Spleen (tissue), 11 donors: ENCODE data around the gene GRIK4. TPM values are rescaled to one million over a fixed set of nuclear protein-coding genes. Genes with fewer than 3 reads are reported as not detected.

ENCODE experiments used
- DNase-seq: peaks from one replicate; pipeline ENCODE4 v3.0.0-alpha.2; 2020
- H3K27ac ChIP-seq, 8 donors: fragments of 200-600 bp; sonication (generic) in 7 of 8; 1 replicate in 4 of 8; 2 replicates in 4 of 8; pipeline versions ENCODE4 v1.5.0 to v1.8.0; 2016 to 2021; ENCODE audit warnings: inconsistent platforms in 4 of 8, mild to moderate bottlenecking in 4 of 8, moderate library complexity in 1 of 8
- H3K27me3 ChIP-seq, 7 donors: fragments of 200-600 bp; sonication (generic) in 6 of 7; replicated peaks in 1 of 7; 1 replicate in 4 of 7; 2 replicates in 3 of 7; pipeline versions ENCODE4 v1.5.0 to v1.8.0; 2016 to 2021; ENCODE audit warnings: inconsistent platforms in 3 of 7, mild to moderate bottlenecking in 1 of 7
- H3K36me3 ChIP-seq, 6 donors: fragments of 200-600 bp; sonication (generic) in 5 of 6; 1 replicate in 4 of 6; 2 replicates in 2 of 6; pipeline versions ENCODE4 v1.5.0 to v1.8.0; 2016 to 2021; ENCODE audit warnings: inconsistent platforms in 2 of 6
- H3K4me1 ChIP-seq, 6 donors: fragments of 200-600 bp; sonication (generic) in 5 of 6; 1 replicate in 3 of 6; 2 replicates in 3 of 6; pipeline versions ENCODE4 v1.5.0 to v1.8.0; 2016 to 2021; ENCODE audit warnings: inconsistent platforms in 3 of 6
- H3K4me3 ChIP-seq, 8 donors: fragments of 200-600 bp; sonication (generic) in 7 of 8; 1 replicate in 4 of 8; 2 replicates in 4 of 8; pipeline versions ENCODE4 v1.5.0 to v1.8.0; 2016 to 2021; ENCODE audit warnings: inconsistent platforms in 4 of 8, mild to moderate bottlenecking in 4 of 8, moderate library complexity in 2 of 8
- H3K9me3 ChIP-seq, 8 donors: fragments of 200-600 bp; sonication (generic) in 7 of 8; 1 replicate in 4 of 8; 2 replicates in 4 of 8; pipeline versions ENCODE4 v1.5.0 to v1.8.0; 2016 to 2021; ENCODE audit warnings: inconsistent platforms in 4 of 8
- POLR2A ChIP-seq, 3 donors: fragments of 450-650 bp; IDR thresholded peaks; one replicate each; pipeline ENCODE4 v1.5.1; 2017; ENCODE audit warnings: antibody characterized with exemption in 3 of 3, mild to moderate bottlenecking in 1 of 3
- POLR2AphosphoS5 ChIP-seq, 3 donors: sonication (generic); formaldehyde crosslinking; IDR thresholded peaks; one replicate each; pipeline ENCODE4 v1.5.1; 2017; ENCODE audit warnings: antibody characterized with exemption in 3 of 3
- WGBS, 5 donors: extraction: QIAGEN DNeasy Blood & Tissue Kit in 3 of 5; methylation state at CpG; one replicate each; pipeline versions ENCODE4 v1.1.5 to v1.1.7; 2013 to 2018; 5-methylcytosine and 5-hydroxymethylcytosine counted together
- intact Hi-C: fragments of 100-400 bp; cut with DNase I; formaldehyde crosslinking; loops from one replicate; pipeline ENCODE4 v1.15.0; 2023; ENCODE audit warnings: low total_unique reads
- polyA plus RNA-seq, 3 donors: library from polyadenylated mRNA; stranded (reverse); fragments of 200-250 nt; gene quantifications; one replicate each; pipeline ENCODE4 v1.2.1, GENCODE V29; 2013
- total RNA-seq, 7 donors: library from RNA; depleted of rRNA in 3 of 7; stranded (reverse); fragments of >200 nt in 3 of 7; fragmentation: NEBNext Ultra II Directional in 4 of 7; extraction: Animal tissue kit (Norgen Biotek cat#: 25700) in 4 of 7; gene quantifications; one replicate each; pipeline versions ENCODE4 v1.1.0 to v1.2.1, GENCODE V29; 2016 to 2021
- TF ChIP-seq, protein P1 (sequence below), 11 experiments: fragments of 200-600 bp in 7 of 11; fragments of 450-650 bp in 4 of 11; sonication (generic) in 4 of 11; IDR thresholded peaks in 8 of 11; conservative IDR thresholded peaks in 3 of 11; 1 replicate in 7 of 11; 2 replicates in 4 of 11; pipeline versions ENCODE4 v1.4.0 to v1.8.0; 2016 to 2021; ENCODE audit warnings: antibody characterized with exemption in 11 of 11, inconsistent platforms in 4 of 11, mild to moderate bottlenecking in 1 of 11
- donor health status: healthy with polysubstance abuse.
- donor health status: DM: no; HTN: no; CAD: no; lungs with moderate emphysema.
- donor health status: DM: no; HTN: no; CAD: no.
- donor health status: Bipolar disorder and iron deficiency.
- donor health status: healthy.
- donor health status: DM: no; HTN: no; CAD: no.
- donor health status: DM: yes; HTN: yes; CAD: no.

GRIK4 gene
- total and polyA plus RNA-seq, 10 donors: 0.04 to 2.4 (median 0.59) TPM

DNA sequence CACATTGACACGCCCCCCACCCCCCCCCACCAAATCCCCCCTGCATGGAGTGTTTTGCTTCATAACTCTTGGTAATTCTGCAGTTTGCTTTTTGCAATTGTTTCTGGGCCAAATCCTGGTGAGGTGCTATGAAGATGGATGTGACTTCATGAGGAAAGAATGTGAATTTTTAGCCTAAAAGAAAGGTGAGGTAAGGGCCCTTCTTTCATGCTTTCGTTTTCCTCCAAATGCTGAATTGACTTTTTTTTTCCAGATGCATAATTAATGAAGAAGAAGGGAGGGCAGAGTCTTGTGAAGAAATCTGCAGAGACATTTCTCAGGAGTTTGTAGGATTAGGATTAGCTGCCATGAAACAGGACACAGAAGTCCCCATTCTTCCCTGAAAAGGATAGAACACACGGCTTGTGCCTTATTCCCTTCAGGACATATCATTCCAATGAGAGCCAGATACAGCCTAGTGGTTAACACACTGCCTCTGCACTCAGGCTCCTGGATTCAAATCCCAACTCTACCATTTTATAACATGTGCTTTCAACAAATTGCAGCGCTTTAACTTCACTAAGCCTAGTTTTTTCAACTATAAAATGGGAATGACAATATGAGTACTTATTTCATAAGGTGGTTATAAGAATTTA is 492.8 kb downstream of the GRIK4 start:
- H3K4me3 ChIP-seq: no peak overlapping the region

DNA sequence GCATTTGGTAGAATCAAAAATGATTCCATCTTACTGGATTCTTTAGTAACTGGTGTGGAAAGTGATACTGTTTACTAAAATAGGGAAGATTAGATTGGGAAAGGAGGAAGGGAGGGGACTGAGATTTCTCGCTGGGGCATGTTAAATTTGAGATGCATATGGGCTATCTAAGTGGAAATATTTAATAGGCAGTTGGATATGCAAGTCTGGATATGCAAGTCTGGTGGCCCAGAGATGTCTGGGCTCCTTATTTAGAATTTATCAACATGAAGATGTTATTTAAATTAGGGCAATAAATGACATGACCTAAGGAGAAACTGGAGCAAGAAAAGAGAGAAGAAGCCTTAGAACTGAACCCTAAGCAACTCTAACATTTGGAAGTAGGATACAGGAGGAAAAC is 495.4 kb downstream of the GRIK4 start:
- H3K27me3 ChIP-seq: peaks cover 0 to 18% (median 0%) of the 10 kb centered on the region in 7 donors
- H3K4me1 ChIP-seq: no peaks in the 10 kb centered on the region
- intact Hi-C loops: no loop called here
- no peak overlapping the region for H3K4me3 ChIP-seq
- 54 to 85% (median 78%) methylated on average over 1 of the region's 1 CpG for WGBS, 5 donors
- no peaks in the 10 kb centered on the region for H3K36me3 ChIP-seq
- H3K9me3 ChIP-seq: peaks cover 0 to 13% (median 0%) of the 10 kb centered on the region in 8 donors
- TF ChIP-seq POLR2AphosphoS5 (IDR thresholded peaks at IDR 0.05) (no peak), POLR2A (IDR thresholded peaks at IDR 0.05) (no peak)
- TF ChIP-seq, protein P1, sequence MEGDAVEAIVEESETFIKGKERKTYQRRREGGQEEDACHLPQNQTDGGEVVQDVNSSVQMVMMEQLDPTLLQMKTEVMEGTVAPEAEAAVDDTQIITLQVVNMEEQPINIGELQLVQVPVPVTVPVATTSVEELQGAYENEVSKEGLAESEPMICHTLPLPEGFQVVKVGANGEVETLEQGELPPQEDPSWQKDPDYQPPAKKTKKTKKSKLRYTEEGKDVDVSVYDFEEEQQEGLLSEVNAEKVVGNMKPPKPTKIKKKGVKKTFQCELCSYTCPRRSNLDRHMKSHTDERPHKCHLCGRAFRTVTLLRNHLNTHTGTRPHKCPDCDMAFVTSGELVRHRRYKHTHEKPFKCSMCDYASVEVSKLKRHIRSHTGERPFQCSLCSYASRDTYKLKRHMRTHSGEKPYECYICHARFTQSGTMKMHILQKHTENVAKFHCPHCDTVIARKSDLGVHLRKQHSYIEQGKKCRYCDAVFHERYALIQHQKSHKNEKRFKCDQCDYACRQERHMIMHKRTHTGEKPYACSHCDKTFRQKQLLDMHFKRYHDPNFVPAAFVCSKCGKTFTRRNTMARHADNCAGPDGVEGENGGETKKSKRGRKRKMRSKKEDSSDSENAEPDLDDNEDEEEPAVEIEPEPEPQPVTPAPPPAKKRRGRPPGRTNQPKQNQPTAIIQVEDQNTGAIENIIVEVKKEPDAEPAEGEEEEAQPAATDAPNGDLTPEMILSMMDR (IDR thresholded peaks at IDR 0.05 in 8 of 11, conservative IDR thresholded peaks at IDR 0.05 in 3 of 11): no peak
- no peak for DNase-seq
- no peak overlapping the region for H3K27ac ChIP-seq

More for the DNA sequence above, 492.8 kb downstream of the GRIK4 start:
- Histone ChIP-seq H3K9me3 (peaks cover 0 to 13% (median 0%) of the 10 kb centered on the region in 8 donors), H3K36me3 (no peaks in the 10 kb centered on the region), H3K4me1 (no peaks in the 10 kb centered on the region), H3K27me3 (peaks cover 0 to 26% (median 0%) of the 10 kb centered on the region in 7 donors), H3K27ac (no peak overlapping the region)
- TF ChIP-seq POLR2A (IDR thresholded peaks at IDR 0.05) (no peak), POLR2AphosphoS5 (IDR thresholded peaks at IDR 0.05) (no peak)
- TF ChIP-seq, protein P1 (IDR thresholded peaks at IDR 0.05 in 8 of 11, conservative IDR thresholded peaks at IDR 0.05 in 3 of 11): no peak
- no peak for DNase-seq
- intact Hi-C loops: no loop called here
- 60 to 70% (median 67%) methylated on average over 4 of the region's 4 CpGs for WGBS, 5 donors

DNA sequence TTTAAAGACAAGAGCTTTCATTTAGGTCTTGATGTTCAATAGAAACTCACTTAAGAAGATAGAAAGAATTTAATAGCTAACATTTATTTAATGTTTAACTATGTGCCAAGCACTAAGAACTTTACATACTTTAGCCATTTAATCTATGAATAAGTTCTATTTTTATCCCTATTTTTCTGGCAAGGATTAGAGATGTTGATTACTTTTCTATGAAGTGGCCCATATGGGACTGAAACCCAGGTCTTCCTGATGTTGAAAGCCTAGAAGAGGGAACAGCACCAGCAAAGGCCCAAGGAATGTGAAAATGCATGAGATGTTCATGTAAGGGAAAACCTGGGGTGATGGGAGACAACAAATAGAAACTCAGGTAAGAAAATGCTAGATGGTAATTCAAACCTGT is 497.0 kb downstream of the GRIK4 start:
- intact Hi-C loops: no loop called here

DNA sequence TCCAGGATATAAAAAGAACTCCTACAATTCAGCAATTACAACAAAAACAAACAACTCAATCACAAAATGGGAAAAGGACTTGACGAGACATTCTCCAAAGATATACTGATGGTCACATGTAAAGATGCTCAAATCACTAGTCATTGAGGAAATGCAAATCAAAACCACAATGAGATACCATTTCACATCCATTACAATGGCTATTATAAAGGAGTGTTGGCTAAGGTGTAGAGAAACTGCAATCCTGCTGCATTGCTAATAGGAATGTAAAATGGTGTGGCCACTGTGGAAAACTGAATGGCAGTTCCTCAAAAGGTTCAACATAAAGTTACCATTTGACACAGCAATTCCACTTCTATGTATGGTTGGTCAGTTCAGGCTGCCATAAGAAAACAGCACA is 500.5 kb downstream of the GRIK4 start:
- Histone ChIP-seq H3K27ac (no peak overlapping the region), H3K4me3 (no peak overlapping the region), H3K36me3 (no peaks in the 10 kb centered on the region), H3K4me1 (no peaks in the 10 kb centered on the region), H3K9me3 (no peaks in the 10 kb centered on the region), H3K27me3 (peaks cover 0 to 17% (median 0%) of the 10 kb centered on the region in 7 donors)
- TF ChIP-seq, protein P1 (IDR thresholded peaks at IDR 0.05 in 8 of 11, conservative IDR thresholded peaks at IDR 0.05 in 3 of 11): no peak
- TF ChIP-seq POLR2AphosphoS5 (IDR thresholded peaks at IDR 0.05): no peak
- TF ChIP-seq POLR2A (IDR thresholded peaks at IDR 0.05): no peak
- 85 to 93% (median 91%) methylated on average over 1 of the region's 1 CpG for WGBS, 5 donors
- intact Hi-C loops: no loop called here
- no peak for DNase-seq

More for the DNA sequence above, 497.0 kb downstream of the GRIK4 start:
- Histone ChIP-seq H3K27me3 (peaks cover 0 to 18% (median 0%) of the 10 kb centered on the region in 7 donors), H3K4me1 (no peaks in the 10 kb centered on the region), H3K27ac (no peak overlapping the region), H3K4me3 (no peak overlapping the region), H3K9me3 (peaks cover 0 to 13% (median 0%) of the 10 kb centered on the region in 8 donors), H3K36me3 (no peaks in the 10 kb centered on the region)
- no peak for DNase-seq
- TF ChIP-seq POLR2A (IDR thresholded peaks at IDR 0.05) (no peak), POLR2AphosphoS5 (IDR thresholded peaks at IDR 0.05) (no peak)
